Body of pancreas (tissue), 4 donors: ENCODE measurements around the gene UCK1.

Experiments
- CTCF ChIP-seq, 7 experiments: fragments of 450-650 bp in 4 of 7; fragments of 200-600 bp in 3 of 7; sonication (generic) in 3 of 7; IDR thresholded peaks; one replicate each; pipeline ENCODE4 v1.5.1; 2016 to 2019; ENCODE audit warnings: antibody characterized with exemption in 7 of 7
- POLR2A ChIP-seq, 3 donors: fragments of 450-650 bp; IDR thresholded peaks; one replicate each; pipeline ENCODE4 v1.6.1; 2016; ENCODE audit warnings: antibody characterized with exemption in 3 of 3, mild to moderate bottlenecking in 2 of 3

GRCh38 chr9:131511880-131512279 lies 19.2 kb downstream of the UCK1 start:
- TF ChIP-seq CTCF (IDR thresholded peaks at IDR 0.05) = no peak
- no peak for TF ChIP-seq POLR2A (IDR thresholded peaks at IDR 0.05)
